DMS153 treated with DMSO at 0.1 percent for 48 hours (cell line): ENCODE measurements around the gene LVRN.

Source experiments
- DNase-seq: peaks from one replicate; lab custom pipeline; 2025; ENCODE audit not compliant: unreplicated experiment; lab: John Stamatoyannopoulos, UW

LVRN gene

DNA sequence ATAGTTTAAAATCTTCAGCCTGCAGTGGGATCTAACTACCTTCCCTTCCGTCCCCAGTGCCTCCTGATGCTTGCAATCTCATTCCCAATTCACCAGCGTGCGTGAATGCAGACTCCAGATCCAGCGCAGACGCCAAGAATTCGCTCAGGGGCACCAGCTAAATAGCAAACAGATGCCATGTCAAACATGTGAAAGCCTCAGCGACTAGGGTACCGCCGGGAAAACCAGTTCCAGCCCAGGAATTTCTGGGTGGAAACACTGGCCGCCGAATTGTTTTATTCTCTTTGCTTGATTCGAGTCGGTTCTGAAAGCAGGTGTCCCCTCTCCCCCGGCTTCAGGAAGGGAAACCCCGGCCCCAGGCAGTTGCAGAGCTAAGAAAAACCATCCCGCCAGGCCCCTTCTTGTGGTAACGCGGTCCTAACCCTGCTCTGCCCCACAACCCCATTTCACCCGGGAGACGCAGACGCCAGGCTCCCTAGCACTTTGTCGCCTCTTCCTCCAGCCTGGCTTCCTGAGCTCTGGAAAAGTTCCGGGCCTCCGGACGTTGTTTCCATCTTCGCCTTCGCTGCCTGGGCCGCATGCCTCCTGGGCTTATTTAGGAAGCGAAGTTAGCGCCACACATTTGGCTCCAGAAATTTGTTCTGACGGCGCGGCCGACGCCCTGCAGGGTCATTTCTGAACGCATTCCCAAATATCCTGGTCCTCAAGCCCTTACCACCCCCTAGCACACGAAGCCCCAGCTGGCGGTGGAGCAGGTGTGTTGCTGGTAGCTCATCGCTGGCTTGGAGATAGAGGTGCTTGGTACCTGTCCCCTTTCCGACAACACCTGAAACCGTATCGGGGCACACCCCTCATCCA is 665 bp upstream of the LVRN start:
- no peak for DNase-seq

DNA sequence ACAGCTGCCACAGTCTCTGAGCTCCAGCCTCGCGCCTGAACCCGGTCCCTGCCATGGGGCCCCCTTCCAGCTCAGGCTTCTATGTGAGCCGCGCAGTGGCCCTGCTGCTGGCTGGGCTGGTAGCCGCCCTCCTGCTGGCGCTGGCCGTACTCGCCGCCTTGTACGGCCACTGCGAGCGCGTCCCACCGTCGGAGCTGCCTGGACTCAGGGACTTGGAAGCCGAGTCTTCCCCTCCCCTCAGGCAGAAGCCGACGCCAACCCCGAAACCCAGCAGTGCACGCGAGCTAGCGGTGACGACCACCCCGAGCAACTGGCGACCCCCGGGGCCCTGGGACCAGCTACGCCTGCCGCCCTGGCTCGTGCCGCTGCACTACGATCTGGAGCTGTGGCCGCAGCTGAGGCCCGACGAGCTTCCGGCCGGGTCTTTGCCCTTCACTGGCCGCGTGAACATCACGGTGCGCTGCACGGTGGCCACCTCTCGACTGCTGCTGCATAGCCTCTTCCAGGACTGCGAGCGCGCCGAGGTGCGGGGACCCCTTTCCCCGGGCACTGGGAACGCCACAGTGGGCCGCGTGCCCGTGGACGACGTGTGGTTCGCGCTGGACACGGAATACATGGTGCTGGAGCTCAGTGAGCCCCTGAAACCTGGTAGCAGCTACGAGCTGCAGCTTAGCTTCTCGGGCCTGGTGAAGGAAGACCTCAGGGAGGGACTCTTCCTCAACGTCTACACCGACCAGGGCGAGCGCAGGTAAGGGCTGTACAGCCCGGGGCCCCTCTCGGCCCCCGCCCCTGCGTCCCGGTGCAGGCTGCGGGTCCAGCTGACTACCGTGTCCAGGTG is 509 bp downstream of the LVRN start:
- DNase-seq = no peak

DNA sequence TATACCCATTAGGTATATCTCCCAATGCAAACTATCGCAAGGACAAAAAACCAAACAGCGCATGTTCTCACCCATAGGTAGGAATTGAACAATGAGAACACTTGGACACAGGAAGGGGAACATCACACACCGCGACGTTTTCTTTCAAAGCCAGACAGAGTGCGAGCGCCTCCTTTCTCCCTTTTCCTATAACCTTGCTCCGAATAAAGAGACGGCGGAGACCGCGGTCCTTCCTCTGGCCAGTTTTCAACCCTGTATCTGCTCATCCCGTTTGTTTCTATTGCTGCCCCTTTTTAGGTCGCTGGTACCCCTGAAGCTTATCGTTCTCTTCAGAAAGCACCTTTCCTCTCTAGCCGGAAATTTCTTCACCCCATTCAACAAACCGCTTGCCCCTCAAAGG is 1.3 kb downstream of the LVRN start:
- no peak for DNase-seq

DNA sequence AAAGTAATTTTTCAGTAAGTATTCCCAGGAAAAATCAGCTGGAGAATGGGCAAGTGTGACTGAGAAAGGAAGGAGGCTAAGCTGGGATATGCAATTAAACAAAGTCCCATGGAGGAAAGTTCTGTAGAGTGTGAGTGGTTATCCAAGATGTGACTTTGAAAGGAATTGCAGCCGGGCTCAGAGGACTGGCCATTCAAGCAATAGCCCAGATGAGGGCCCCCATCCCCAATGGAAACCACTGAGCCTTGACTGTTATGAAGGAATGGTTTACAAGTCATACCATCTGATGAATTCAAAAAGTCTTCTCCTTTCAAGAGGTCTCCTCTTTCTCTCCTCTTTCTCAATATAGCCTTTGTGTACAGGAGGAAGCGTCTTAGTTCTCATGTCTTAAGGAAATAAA is 6.5 kb downstream of the LVRN start:
- no peak for DNase-seq

DNA sequence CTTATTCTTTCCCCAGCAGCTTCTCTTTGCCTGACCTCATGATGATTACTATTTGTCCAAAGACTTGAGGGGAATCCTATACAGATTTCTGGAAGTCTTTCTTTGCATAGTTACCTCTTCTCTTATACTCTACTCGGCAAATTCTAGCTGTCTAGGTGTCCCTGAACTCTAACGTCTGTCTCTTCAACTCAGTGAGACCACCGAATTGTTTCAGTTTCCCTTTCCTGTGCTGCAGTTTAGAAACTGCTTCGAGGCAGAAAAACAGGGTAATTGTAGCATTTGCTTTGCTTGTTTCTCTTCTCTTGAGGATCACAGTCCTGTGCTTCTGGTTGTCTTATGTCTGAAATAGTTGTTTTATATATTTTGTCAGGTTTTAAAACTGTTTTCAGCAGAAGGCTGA is 14.8 kb downstream of the LVRN start:
- no peak for DNase-seq

DNA sequence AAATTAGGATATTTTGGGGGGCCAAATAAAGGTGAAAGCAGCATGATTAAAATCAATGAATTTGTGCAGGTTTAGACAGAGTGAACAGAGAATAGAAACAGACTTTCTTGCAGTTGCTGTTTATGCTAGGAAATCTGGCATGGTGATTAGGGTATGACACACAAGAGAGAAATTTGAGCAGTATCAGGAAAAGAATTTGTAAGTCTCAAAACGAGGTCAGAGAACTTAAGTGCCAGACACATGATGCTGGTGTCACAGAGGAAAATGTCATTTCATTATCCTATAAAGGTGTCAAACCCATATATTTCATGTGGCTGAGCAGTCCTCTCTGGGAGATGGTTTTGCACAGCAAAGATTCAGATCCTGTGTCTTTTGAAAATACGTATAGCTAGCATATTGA is 15.7 kb downstream of the LVRN start:
- DNase-seq = no peak

DNA sequence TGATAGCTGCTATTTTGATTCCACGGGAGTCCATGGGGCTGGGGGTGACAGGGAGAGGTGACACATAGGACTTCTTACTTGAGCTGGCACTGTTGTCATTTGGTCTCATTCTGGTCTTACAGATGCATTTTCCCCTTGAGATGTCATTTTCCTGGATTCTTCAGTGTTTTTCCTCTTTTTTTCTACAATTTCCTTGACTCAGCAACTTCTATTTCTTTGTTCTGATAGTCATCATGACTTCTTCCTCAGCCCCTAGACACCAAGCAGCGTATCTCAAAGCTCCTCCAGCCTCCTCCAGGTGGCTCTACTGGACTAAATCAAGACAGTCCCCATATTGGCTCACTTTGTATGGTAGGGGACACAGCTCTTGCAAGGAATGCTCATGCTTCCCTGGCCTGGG is 16.5 kb downstream of the LVRN start:
- no peak for DNase-seq

DNA sequence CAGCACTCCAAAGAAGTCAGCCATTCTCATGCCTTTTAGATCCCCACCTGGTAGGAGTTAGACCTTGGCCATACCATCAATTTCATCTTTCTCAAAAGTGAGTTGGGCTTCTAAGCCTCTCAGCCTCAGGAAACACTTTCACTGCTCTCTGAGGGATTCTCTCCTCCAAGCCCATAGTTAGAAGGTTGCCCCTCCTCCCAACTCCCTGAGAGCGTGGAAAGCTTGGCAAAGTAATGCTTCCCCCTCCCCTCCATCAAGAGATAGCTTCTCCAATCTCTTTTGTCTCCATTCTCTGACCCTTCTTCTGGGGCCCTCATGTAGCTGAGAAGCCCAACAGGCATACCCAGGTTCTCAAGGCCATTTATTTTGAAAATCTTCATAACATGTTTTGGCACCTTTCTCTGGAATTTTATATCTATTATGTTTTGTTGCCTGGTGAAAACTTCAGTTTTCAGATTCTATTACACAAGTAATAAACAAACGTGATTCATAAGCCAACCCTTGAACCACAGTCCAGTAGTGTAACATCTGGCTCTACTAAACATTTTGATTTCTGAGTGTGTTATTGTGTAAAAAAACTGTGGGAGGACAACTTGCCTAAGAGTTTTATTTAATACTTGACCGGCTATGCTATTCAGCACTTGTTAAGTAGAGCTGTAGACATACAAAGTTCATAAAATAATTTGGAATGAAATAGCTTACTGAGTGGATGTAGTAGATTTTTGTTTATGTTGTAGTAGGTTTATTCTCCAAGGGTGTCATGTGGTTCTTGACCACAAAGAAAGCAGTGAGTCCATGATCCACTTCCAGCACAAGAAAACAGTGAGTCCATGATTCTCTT is 17.1 kb downstream of the LVRN start:
- no peak for DNase-seq

DNA sequence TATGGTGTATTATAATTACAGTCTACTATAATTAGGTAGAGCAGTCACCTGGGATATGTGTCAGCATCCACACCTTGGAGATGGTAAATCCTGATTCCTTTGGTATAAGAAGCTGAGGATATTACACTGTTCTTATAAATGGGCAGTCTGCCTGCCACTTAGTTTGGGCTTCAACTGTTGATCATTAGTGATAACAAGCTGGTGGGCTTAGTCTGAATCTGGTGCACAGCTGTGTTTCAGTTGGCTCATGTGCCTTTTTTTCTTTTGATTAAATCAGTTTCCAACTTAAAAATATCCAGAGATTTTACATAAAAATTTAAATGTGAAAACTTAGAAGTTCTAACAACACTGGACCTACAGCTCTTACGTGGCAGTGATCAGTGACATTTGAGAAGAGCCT is 21.2 kb downstream of the LVRN start:
- no peak for DNase-seq

DNA sequence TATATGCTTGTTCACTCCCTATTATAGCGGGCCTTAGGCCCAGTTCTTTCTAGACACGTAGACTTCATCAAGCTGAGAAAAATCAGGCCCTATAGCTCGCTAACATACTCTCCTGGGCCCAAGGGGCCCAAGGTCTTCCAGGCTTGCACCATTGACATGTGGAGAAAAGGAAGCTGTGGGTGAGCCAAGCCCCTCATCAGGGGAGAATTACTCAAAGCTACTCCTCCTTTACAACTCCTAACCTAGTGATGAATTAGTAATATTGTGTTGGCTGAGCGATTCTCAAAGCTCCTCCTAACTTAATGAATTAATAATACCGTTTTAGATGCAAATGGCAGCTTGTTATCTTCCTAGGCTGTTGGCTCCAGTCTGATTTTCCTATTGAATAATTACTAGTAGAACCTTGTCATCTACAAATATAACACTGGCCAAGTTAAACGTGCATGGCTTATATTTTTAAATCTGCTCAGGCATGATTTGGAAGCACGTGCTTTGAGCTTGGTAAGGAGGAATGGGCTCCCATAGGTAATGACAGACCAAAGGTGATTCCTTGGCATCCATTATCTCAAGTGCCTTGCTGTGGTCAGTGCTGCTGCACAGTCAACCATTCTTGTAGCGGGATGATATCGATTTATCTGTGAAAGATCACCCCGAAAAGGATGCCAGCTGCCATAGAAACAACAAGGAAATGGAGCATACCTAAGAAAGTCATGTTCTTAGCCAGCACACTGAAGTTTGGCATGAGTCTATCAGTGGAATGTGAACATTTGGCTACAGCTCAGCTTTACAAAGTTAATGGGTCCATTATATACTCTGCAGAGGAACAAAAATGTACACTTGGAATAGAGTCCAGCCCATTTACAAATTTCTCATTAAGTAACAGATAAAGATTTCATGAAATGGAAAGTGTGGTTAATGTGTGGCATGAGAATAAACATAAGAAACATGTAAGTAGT is 23.8 kb downstream of the LVRN start:
- no peak for DNase-seq

DNA sequence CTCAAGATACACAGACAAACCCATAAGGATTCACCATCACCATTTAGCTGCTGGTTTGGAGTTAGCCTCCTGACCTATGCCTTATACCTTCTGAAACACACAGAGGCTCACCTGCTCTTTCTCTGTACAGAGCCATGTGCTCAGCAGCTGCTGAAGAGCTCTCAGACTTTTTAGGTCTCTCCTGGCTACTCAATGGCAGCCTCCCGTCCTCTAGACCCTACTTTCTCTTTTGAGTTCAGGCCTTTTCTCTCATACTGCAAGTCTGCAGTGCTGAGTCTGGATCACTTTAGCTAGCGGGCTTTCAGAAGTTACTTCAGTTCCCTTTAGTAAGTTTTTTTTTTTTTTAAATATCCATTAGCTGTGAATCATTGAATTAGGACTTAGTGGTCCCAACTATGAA is 25.7 kb downstream of the LVRN start:
- DNase-seq = no peak

DNA sequence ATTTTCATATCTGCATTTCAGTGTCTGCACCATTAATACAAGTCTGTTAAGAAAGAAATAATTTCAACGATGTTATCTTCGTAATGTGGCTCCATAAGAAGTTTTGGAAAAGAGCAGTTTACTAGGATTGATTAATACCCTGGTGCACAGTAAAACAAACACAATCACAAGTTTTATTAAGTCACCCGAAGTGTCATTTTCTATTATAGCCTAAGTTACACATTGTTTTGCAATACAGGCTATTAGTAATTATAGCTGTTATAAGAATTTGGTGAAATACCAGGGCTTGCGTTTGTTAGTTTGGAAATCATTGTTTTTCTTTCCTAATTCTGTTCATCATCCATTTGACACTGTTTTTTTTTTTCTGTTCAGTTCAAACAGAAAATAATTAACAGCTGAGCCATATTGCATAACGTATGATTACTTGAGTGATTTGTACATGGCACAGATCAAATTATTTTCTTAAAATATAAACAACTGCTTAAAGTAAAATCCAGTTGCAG is 30.6 kb downstream of the LVRN start:
- no peak for DNase-seq

DNA sequence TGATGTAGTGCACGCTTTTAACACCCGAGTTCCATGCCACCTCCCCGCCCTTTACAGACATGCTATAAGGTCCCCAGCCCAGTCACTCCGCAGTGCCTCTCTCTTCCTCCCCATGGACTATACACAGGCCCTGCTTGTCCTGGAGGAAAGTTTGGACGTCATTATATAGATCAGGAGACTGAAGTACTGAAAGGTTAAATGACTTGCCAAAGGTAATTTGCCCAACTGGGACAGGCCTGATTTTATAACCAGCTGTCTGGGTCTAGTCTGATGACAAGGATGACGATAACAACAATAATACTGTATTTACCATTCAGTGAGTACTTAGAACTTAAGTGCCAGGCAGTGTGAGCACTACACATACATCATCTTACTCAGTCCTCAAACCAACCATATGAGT is 33.1 kb downstream of the LVRN start:
- DNase-seq = no peak

DNA sequence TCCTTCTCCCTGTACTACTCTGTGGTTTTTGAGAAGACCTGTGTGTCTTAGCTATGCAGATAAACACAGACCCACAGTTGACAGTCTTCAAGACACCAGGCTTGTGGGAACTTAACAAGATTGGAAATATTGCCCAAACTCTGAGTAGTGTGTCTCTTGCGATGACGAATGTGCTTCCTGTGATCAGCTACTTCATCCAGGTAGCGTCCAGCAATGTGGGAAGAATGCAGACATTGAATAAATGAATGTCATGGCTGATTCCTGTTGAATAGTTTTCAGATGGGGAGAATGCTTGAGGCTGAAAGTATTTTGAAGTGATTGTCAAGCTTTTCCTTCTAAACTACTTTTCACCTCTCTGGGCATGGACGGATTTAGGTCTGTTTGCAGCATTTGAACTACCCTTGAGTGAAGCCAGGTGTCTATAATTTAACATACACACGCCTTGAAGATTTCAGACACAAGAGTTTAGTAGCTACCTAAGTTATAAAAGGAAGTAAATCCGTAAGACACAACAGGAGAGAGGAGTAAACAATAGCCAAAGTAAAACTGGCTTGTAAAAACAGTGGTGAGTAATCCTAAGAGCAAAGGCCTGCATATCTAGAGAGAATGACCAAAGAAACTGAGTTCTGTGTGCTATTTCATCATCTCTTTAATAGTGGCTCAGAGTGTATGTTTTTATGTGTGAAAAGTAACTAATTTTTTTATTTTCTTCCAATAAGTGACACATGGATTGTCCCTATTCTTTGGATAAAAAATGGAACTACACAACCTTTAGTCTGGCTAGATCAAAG is 40.0 kb downstream of the LVRN start:
- DNase-seq = no peak

DNA sequence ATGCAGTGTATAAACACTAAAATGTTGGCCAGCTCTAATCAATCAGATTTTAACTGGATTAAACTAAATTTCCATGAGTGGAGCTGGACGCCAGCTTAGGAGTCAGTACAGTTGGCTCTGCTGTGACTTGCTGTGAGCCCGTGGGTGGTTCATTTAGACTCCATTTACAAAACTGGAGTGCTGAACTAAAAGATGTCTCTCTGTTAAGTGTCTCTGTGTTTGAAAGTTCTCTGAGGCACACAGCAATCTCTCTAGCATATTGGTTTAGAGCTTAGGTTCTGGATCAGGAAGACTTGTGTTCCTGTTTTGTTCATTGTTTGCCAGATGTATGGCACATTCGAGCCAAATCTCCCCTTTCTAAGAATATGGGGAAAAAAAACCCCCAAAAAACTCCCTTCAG is 42.0 kb downstream of the LVRN start:
- DNase-seq = no peak

DNA sequence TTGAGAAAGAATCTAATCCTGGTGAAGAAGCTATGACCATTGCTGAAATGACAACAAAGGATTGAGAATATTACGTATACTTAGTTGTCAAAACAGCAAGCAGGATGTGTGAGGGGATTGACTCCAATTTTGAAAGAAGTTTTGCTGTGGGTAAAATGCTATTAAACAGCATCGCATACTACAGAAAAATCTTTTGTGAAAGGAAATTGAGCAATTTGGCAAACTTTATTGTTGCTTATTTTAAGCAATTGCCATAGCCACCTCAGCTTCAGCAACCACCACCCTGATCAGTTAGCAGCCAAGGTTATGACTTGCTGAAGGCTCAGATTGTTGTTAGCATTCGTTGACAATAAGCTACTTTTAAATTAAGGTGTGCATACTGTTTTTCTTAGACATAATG is 47.5 kb downstream of the LVRN start:
- DNase-seq = no peak

DNA sequence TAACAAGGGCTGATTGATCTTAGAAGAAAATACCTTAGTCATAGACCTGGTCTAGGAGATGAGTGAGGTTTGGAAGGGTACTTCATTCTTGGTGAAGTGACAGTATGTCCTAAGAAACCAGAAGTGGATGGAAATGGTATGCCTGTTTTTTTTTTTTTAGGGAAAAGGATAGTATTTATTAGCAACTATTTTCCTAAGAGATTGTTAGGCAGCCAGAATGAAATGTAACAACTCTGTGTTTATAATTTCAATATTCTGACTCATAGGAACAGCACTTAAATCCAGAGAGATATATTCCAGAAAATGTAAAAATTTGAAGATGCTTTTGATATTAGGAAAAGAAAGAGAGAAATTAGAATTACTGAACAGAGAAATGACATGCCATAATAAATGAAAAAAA is 48.8 kb downstream of the LVRN start:
- no peak for DNase-seq

DNA sequence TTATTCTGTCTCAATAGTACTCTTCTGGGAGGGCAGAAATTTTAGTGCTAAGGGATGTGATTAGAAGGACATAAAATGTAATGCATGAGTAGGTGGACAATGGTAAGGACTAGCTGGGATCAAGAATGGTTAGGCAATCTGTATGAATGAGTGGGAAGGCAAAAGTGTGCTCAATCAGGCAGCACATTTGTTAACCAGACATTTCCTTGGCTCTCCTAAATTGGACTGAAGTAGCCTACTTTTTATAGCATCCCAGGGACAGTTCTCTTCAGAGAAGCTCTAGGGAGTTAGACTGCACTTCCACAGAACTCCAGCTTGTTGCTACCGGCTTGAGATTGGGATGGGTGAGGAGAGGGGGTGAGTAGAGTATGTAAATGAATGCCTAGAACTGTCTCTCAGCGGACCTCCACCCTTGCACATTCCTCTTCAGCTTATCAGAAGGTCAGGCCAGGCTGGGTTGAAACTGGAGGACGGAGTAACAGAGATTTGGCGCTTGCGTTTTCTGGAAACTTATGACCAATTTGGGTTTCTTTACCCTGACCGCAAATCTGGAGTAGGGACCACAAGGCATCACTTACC is 51.0 kb downstream of the LVRN start:
- no peak for DNase-seq

DNA sequence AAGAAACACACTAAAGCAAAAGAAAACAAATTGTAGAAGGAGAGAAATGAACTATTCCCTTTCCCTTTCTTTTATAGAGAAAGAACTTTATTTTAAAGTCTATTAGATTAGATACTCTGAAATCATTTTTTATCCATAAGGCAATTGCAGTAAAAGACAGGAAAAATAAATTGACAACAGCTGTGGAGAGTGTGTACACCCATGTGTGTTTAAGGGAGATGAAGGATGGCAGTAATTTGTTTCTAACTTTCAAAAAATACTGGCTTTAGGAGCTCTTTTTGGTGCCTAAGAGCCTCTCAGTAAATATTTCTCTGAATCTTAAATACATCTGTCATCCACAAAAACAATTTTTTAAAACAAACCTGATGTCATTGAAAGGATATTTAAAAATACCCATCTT is 51.7 kb downstream of the LVRN start:
- no peak for DNase-seq
